GM21367 (cell line): ENCODE measurements around the gene LTC4S.

Experiments
- ATAC-seq: cut with Tn5 transposase; IDR thresholded peaks from one replicate; pipeline ENCODE4 v1.9.1; 2021; ENCODE audit not compliant: unreplicated experiment

The LTC4S gene

GRCh38 chr5:179840766-179841165, 47.0 kb downstream of the LTC4S start:
- ATAC-seq: no peak

- ATAC-seq: no peak
Observed at GRCh38 chr5:179841621-179842020, 47.8 kb downstream of the LTC4S start.
